ENCODE data around the gene DCAKD. TPM values are rescaled to one million over a fixed set of nuclear protein-coding genes. Genes with fewer than 3 reads are reported as not detected.
A peak's percentile ranks its signal among the peaks of the same experiment; 100 is the strongest.

The DCAKD gene
- polyA plus RNA-seq (2013, experiment 1 of 2; ENCODE audit: insufficient read length): 23.5 TPM
- 24.3 TPM for polyA plus RNA-seq (2013, experiment 2 of 2; ENCODE audit: insufficient read length)

GRCh38 chr17:45051060-45051719 lies at the start of gene DCAKD:
Gene DCAKD, minus strand, starts transcription at chr17:45051632. Its CDS starts 16,747 bp downstream, at chr17:45034885.
- peak; percentile 97 for DNase-seq

GRCh38 chr17:45098869-45099616 lies 47.6 kb upstream of the DCAKD start:
- peak; percentile 74 for DNase-seq

GRCh38 chr17:45098081-45098868 lies 46.8 kb upstream of the DCAKD start:
- no peak for DNase-seq

- no peak for DNase-seq
Measured at GRCh38 chr17:45096926-45097325, 45.5 kb upstream of the DCAKD start.

GRCh38 chr17:45096141-45096540 lies 44.7 kb upstream of the DCAKD start:
- DNase-seq: peak; percentile 48

- no peak for DNase-seq
Measured at GRCh38 chr17:45093444-45094110, 42.1 kb upstream of the DCAKD start.

GRCh38 chr17:45092911-45093430 lies 41.5 kb upstream of the DCAKD start:
- peak; percentile 99 for DNase-seq

- peak; percentile 37 for DNase-seq
Measured at GRCh38 chr17:45091778-45092425, 40.5 kb upstream of the DCAKD start.

GRCh38 chr17:45090711-45091110 lies 39.3 kb upstream of the DCAKD start:
- peak; percentile 79 for DNase-seq

- no peak for DNase-seq
Measured at GRCh38 chr17:45088741-45089140, 37.3 kb upstream of the DCAKD start.

GRCh38 chr17:45087978-45088377 lies 36.5 kb upstream of the DCAKD start:
- DNase-seq: no peak

GRCh38 chr17:45087504-45087975 lies 36.1 kb upstream of the DCAKD start:
- DNase-seq: peak; percentile 85

GRCh38 chr17:45086865-45087503 lies 35.6 kb upstream of the DCAKD start:
- no peak for DNase-seq

GRCh38 chr17:45086391-45086790 lies 35.0 kb upstream of the DCAKD start:
- DNase-seq: no peak

GRCh38 chr17:45081047-45081703 lies 29.7 kb upstream of the DCAKD start:
- no peak for DNase-seq

- DNase-seq: no peak
Measured at GRCh38 chr17:45077643-45078042, 26.2 kb upstream of the DCAKD start.

- peak; percentile 87 for DNase-seq
Measured at GRCh38 chr17:45073414-45074070, 22.1 kb upstream of the DCAKD start.

- DNase-seq: no peak
Measured at GRCh38 chr17:45070809-45071208, 19.4 kb upstream of the DCAKD start.

GRCh38 chr17:45070001-45070400 lies 18.6 kb upstream of the DCAKD start:
- no peak for DNase-seq

GRCh38 chr17:45067637-45068036 lies 16.2 kb upstream of the DCAKD start:
- DNase-seq: no peak

Measured in fibroblast of skin of back (primary cell).